H9 (cell line): ENCODE data around the gene DPEP2. TPM values are rescaled to one million over a fixed set of nuclear protein-coding genes. Genes with fewer than 3 reads are reported as not detected.

Source experiments
- DNase-seq: peaks from one replicate; pipeline ENCODE4 v3.0.0-alpha.2; 2017
- H2AFZ ChIP-seq: one replicate; pipeline ENCODE4 v1.6.1; 2013; ENCODE audit warnings: mild to moderate bottlenecking, low read length, control low read depth, moderate library complexity
- H2AK5ac ChIP-seq: 2 replicates; pipeline ENCODE4 v1.6.1; 2013; ENCODE audit warnings: low read length, control low read depth, mixed read lengths; ENCODE audit not compliant: insufficient read length
- H2BK120ac ChIP-seq: one replicate; pipeline ENCODE4 v1.6.1; 2013; ENCODE audit warnings: low read depth, mild to moderate bottlenecking, low read length, control low read depth, inconsistent platforms; ENCODE audit not compliant: poor library complexity, severe bottlenecking
- H2BK12ac ChIP-seq: 2 replicates; pipeline ENCODE4 v1.6.1; 2013; ENCODE audit warnings: low read length, control low read depth, mixed read lengths, low read depth; ENCODE audit not compliant: insufficient read length
- H2BK15ac ChIP-seq: 2 replicates; pipeline ENCODE4 v1.6.1; 2013; ENCODE audit warnings: low read depth, low read length, control low read depth
- H2BK20ac ChIP-seq: one replicate; pipeline ENCODE4 v1.6.1; 2013; ENCODE audit warnings: low read depth, mild to moderate bottlenecking, low read length, control low read depth, inconsistent platforms; ENCODE audit not compliant: poor library complexity, severe bottlenecking
- H2BK5ac ChIP-seq: 2 replicates; pipeline ENCODE4 v1.6.1; 2013; ENCODE audit warnings: low read length, control low read depth, mixed read lengths; ENCODE audit not compliant: insufficient read length
- H3K14ac ChIP-seq: 2 replicates; pipeline ENCODE4 v1.6.1; 2013; ENCODE audit warnings: low read length, control low read depth; ENCODE audit not compliant: insufficient read depth
- H3K18ac ChIP-seq: 2 replicates; pipeline ENCODE4 v1.6.1; 2013; ENCODE audit warnings: low read depth, mild to moderate bottlenecking, mixed read lengths, low read length, control low read depth; ENCODE audit not compliant: insufficient read length
- H3K23ac ChIP-seq: 2 replicates; pipeline ENCODE4 v1.6.1; 2013; ENCODE audit warnings: low read length, control low read depth, mixed read lengths, low read depth; ENCODE audit not compliant: insufficient read length
- H3K23me2 ChIP-seq: 2 replicates; pipeline ENCODE4 v1.6.1; 2013; ENCODE audit warnings: low read depth, mild to moderate bottlenecking, mixed read lengths, low read length, control low read depth; ENCODE audit not compliant: insufficient read length, poor library complexity, severe bottlenecking
- H3K27ac ChIP-seq: 2 replicates; pipeline ENCODE4 v1.5.1; 2013; ENCODE audit warnings: low read length, control low read depth, mixed read lengths, low read depth; ENCODE audit not compliant: insufficient read length
- H3K27me3 ChIP-seq: 2 replicates; pipeline ENCODE4 v1.6.1; 2013; ENCODE audit warnings: low read length, control low read depth, inconsistent platforms; ENCODE audit not compliant: insufficient read depth
- H3K4ac ChIP-seq: 2 replicates; pipeline ENCODE4 v1.6.1; 2013; ENCODE audit warnings: low read depth, mild to moderate bottlenecking, control low read depth, inconsistent platforms, low read length, moderate library complexity
- H3K4me1 ChIP-seq: 2 replicates; pipeline ENCODE4 v1.6.1; 2013; ENCODE audit warnings: low read length, control low read depth, inconsistent platforms; ENCODE audit not compliant: insufficient read depth
- H3K4me2 ChIP-seq: 2 replicates; pipeline ENCODE4 v1.6.1; 2013; ENCODE audit warnings: low read length, control low read depth, mixed read lengths; ENCODE audit not compliant: insufficient read length, insufficient read depth
- H3K56ac ChIP-seq: 2 replicates; pipeline ENCODE4 v1.6.1; 2013; ENCODE audit warnings: low read depth, mild to moderate bottlenecking, mixed read lengths, low read length, control low read depth; ENCODE audit not compliant: insufficient read length
- H3K79me1 ChIP-seq: 2 replicates; pipeline ENCODE4 v1.6.1; 2013; ENCODE audit warnings: low read depth, mild to moderate bottlenecking, moderate library complexity, low read length, control low read depth, inconsistent platforms; ENCODE audit not compliant: insufficient read depth, poor library complexity, severe bottlenecking
- H3K79me2 ChIP-seq: 2 replicates; pipeline ENCODE4 v1.6.1; 2013; ENCODE audit warnings: low read length, control low read depth, inconsistent platforms; ENCODE audit not compliant: insufficient read depth
- H3K9ac ChIP-seq: 2 replicates; pipeline ENCODE4 v1.6.1; 2013; ENCODE audit warnings: low read length, control low read depth, mixed read lengths; ENCODE audit not compliant: insufficient read length; ENCODE audit errors: extremely low read depth
- H3K9me3 ChIP-seq: one replicate; pipeline ENCODE4 v1.6.1; 2013; ENCODE audit warnings: low read depth, low read length, inconsistent platforms; ENCODE audit not compliant: control insufficient read depth
- H3T11ph ChIP-seq: one replicate; pipeline ENCODE4 v1.6.1; 2013; ENCODE audit warnings: mild to moderate bottlenecking, low read length, control low read depth, inconsistent platforms
- H4K20me1 ChIP-seq: one replicate; pipeline ENCODE4 v1.6.1; 2013; ENCODE audit not compliant: control insufficient read depth, insufficient read length, insufficient read depth
- H4K5ac ChIP-seq: 2 replicates; pipeline ENCODE4 v1.6.1; 2013; ENCODE audit warnings: low read depth, mild to moderate bottlenecking, mixed read lengths, low read length, control low read depth; ENCODE audit not compliant: insufficient read length
- H4K8ac ChIP-seq: replicated peaks from 2 replicates; pipeline ENCODE4 v1.6.1; 2013; ENCODE audit warnings: low read length, control low read depth, mixed read lengths, low read depth; ENCODE audit not compliant: insufficient read length
- H4K91ac ChIP-seq: 2 replicates; pipeline ENCODE4 v1.6.1; 2013; ENCODE audit warnings: low read depth, mild to moderate bottlenecking, moderate library complexity, mixed read lengths, low read length, control low read depth; ENCODE audit not compliant: insufficient read length
- H3K27ac Mint-ChIP-seq, 3 experiments: 2 replicates in 2 of 3; 3 replicates in 1 of 3; pipeline ENCODE4 v1.8.0; 2020 to 2021; ENCODE audit warnings: mixed read lengths in 3 of 3, mild to moderate bottlenecking in 1 of 3, moderate library complexity in 1 of 3
- H3K27me3 Mint-ChIP-seq: 2 replicates; pipeline ENCODE4 v1.8.0; 2021; ENCODE audit warnings: low read depth, mild to moderate bottlenecking, moderate library complexity, mixed read lengths
- H3K36me3 Mint-ChIP-seq, 3 experiments: 2 replicates in 2 of 3; 3 replicates in 1 of 3; pipeline ENCODE4 v1.8.0; 2020 to 2021; ENCODE audit warnings: low read depth in 3 of 3, mixed read lengths in 3 of 3; ENCODE audit not compliant: insufficient read depth in 1 of 3
- H3K4me1 Mint-ChIP-seq, 2 experiments: 2 replicates each; pipeline ENCODE4 v1.8.0; 2020; ENCODE audit warnings: mixed read lengths in 2 of 2
- H3K4me3 Mint-ChIP-seq, 2 experiments: 2 replicates in 1 of 2; 3 replicates in 1 of 2; pipeline ENCODE4 v1.8.0; 2020 to 2021; ENCODE audit warnings: mild to moderate bottlenecking in 2 of 2, mixed read lengths in 2 of 2, moderate library complexity in 1 of 2
- H3K9me3 Mint-ChIP-seq, 2 experiments: 2 replicates in 1 of 2; 3 replicates in 1 of 2; pipeline ENCODE4 v1.8.0; 2020; ENCODE audit warnings: mild to moderate bottlenecking in 2 of 2, mixed read lengths in 2 of 2, moderate library complexity in 1 of 2
- CTCF ChIP-seq: fragments of 200-600 bp; sonication (generic); conservative IDR thresholded peaks from 3 replicates; pipeline ENCODE4 v1.8.0; 2021; ENCODE audit warnings: antibody characterized with exemption, mild to moderate bottlenecking
- WGBS: extraction: QIAGEN DNeasy Blood & Tissue Kit; methylation state at CpG from one replicate; pipeline ENCODE4 v1.1.7; 2013; ENCODE audit warnings: missing lambda C conversion rate, low lambda C conversion rate, mixed read lengths; ENCODE audit not compliant: insufficient read length; ENCODE audit errors: extremely low coverage; 5-methylcytosine and 5-hydroxymethylcytosine counted together
- total RNA-seq: library from RNA; stranded (reverse); gene quantifications from 2 replicates; pipeline ENCODE4 v1.2.1, GENCODE V29; 2021

The DPEP2 gene
- total RNA-seq, 1 experiment from 2014 or later: not detected

DNA sequence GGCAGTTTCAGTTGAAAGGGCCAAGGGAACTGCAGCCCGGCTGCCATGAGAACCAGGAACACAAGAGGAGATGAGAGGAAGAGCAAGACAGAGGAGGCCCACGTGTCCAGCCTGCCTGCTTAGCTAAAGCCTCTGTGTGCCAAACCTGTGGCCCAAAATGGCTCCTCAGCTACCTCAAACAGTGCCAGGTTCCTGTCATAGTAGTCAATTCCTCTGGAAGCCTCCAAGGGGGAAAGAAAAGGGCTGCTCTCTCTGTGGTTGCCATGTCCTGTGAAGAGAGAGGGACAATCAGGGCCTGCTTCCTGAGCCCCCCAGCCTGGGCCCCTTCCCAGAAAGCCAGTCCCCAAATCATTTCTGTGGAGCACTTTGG, 36.0 kb downstream of the DPEP2 start:
- no CpG with 5 or more reads among the region's 2 CpGs for WGBS
- no peak for DNase-seq

More for the DNA sequence above, 36.0 kb downstream of the DPEP2 start:
- Histone ChIP-seq H3K4ac (no peak overlapping the region), H4K91ac (no peak overlapping the region), H3K56ac (no peak overlapping the region), H3K27me3 (no peaks in the 10 kb centered on the region), H3K4me1 (peaks cover 5% of the 10 kb centered on the region; the same call in 1 of the 2 replicates), H4K20me1 (peaks cover 3% of the 10 kb centered on the region), H2BK12ac (no peak overlapping the region), H3K9me3 (no peaks in the 10 kb centered on the region), H3T11ph (no peak overlapping the region), H2BK5ac (no peak overlapping the region), H4K8ac (no peak overlapping the region), H2BK20ac (no peak overlapping the region), H3K23me2 (peaks cover 3% of the 10 kb centered on the region), H3K79me1 (peaks cover 4% of the 10 kb centered on the region), H3K9ac (no peak overlapping the region), H3K79me2 (no peaks in the 10 kb centered on the region; the same call in 1 of the 2 replicates), H3K14ac (no peak overlapping the region), H3K4me2 (no peak overlapping the region), H2BK120ac (no peak overlapping the region), H2AFZ (no peak overlapping the region), H2BK15ac (no peak overlapping the region), H3K18ac (no peak overlapping the region), H3K27ac (no peak overlapping the region), H3K23ac (no peak overlapping the region), H4K5ac (no peak overlapping the region), H2AK5ac (no peak overlapping the region)
- no peak overlapping the region for H3K27ac Mint-ChIP-seq
- H3K27me3 Mint-ChIP-seq: no peaks in the 10 kb centered on the region
- TF ChIP-seq CTCF: no peak
- H3K4me1 Mint-ChIP-seq: peaks cover 29 to 36% of the 10 kb centered on the region in 2 experiments
- H3K36me3 Mint-ChIP-seq: peaks cover 11 to 62% (median 28%) of the 10 kb centered on the region in 3 experiments
- H3K9me3 Mint-ChIP-seq: no peaks in the 10 kb centered on the region
- no peak overlapping the region for H3K4me3 Mint-ChIP-seq
